H9 (cell line): ENCODE measurements around the gene TACR2. TPM values are rescaled to one million over a fixed set of nuclear protein-coding genes. Genes with fewer than 3 reads are reported as not detected.

Experiments
- DNase-seq: peaks from one replicate; pipeline ENCODE4 v3.0.0-alpha.2; 2017
- H2AFZ ChIP-seq: one replicate; pipeline ENCODE4 v1.6.1; 2013; ENCODE audit warnings: mild to moderate bottlenecking, low read length, control low read depth, moderate library complexity
- H2AK5ac ChIP-seq: 2 replicates; pipeline ENCODE4 v1.6.1; 2013; ENCODE audit warnings: low read length, control low read depth, mixed read lengths; ENCODE audit not compliant: insufficient read length
- H2BK120ac ChIP-seq: one replicate; pipeline ENCODE4 v1.6.1; 2013; ENCODE audit warnings: low read depth, mild to moderate bottlenecking, low read length, control low read depth, inconsistent platforms; ENCODE audit not compliant: poor library complexity, severe bottlenecking
- H2BK12ac ChIP-seq: 2 replicates; pipeline ENCODE4 v1.6.1; 2013; ENCODE audit warnings: low read length, control low read depth, mixed read lengths, low read depth; ENCODE audit not compliant: insufficient read length
- H2BK15ac ChIP-seq: 2 replicates; pipeline ENCODE4 v1.6.1; 2013; ENCODE audit warnings: low read depth, low read length, control low read depth
- H2BK20ac ChIP-seq: one replicate; pipeline ENCODE4 v1.6.1; 2013; ENCODE audit warnings: low read depth, mild to moderate bottlenecking, low read length, control low read depth, inconsistent platforms; ENCODE audit not compliant: poor library complexity, severe bottlenecking
- H2BK5ac ChIP-seq: 2 replicates; pipeline ENCODE4 v1.6.1; 2013; ENCODE audit warnings: low read length, control low read depth, mixed read lengths; ENCODE audit not compliant: insufficient read length
- H3K14ac ChIP-seq: 2 replicates; pipeline ENCODE4 v1.6.1; 2013; ENCODE audit warnings: low read length, control low read depth; ENCODE audit not compliant: insufficient read depth
- H3K18ac ChIP-seq: 2 replicates; pipeline ENCODE4 v1.6.1; 2013; ENCODE audit warnings: low read depth, mild to moderate bottlenecking, mixed read lengths, low read length, control low read depth; ENCODE audit not compliant: insufficient read length
- H3K23ac ChIP-seq: 2 replicates; pipeline ENCODE4 v1.6.1; 2013; ENCODE audit warnings: low read length, control low read depth, mixed read lengths, low read depth; ENCODE audit not compliant: insufficient read length
- H3K23me2 ChIP-seq: 2 replicates; pipeline ENCODE4 v1.6.1; 2013; ENCODE audit warnings: low read depth, mild to moderate bottlenecking, mixed read lengths, low read length, control low read depth; ENCODE audit not compliant: insufficient read length, poor library complexity, severe bottlenecking
- H3K27ac ChIP-seq: 2 replicates; pipeline ENCODE4 v1.5.1; 2013; ENCODE audit warnings: low read length, control low read depth, mixed read lengths, low read depth; ENCODE audit not compliant: insufficient read length
- H3K27me3 ChIP-seq: 2 replicates; pipeline ENCODE4 v1.6.1; 2013; ENCODE audit warnings: low read length, control low read depth, inconsistent platforms; ENCODE audit not compliant: insufficient read depth
- H3K4ac ChIP-seq: 2 replicates; pipeline ENCODE4 v1.6.1; 2013; ENCODE audit warnings: low read depth, mild to moderate bottlenecking, control low read depth, inconsistent platforms, low read length, moderate library complexity
- H3K4me1 ChIP-seq: 2 replicates; pipeline ENCODE4 v1.6.1; 2013; ENCODE audit warnings: low read length, control low read depth, inconsistent platforms; ENCODE audit not compliant: insufficient read depth
- H3K4me2 ChIP-seq: 2 replicates; pipeline ENCODE4 v1.6.1; 2013; ENCODE audit warnings: low read length, control low read depth, mixed read lengths; ENCODE audit not compliant: insufficient read length, insufficient read depth
- H3K56ac ChIP-seq: 2 replicates; pipeline ENCODE4 v1.6.1; 2013; ENCODE audit warnings: low read depth, mild to moderate bottlenecking, mixed read lengths, low read length, control low read depth; ENCODE audit not compliant: insufficient read length
- H3K79me1 ChIP-seq: 2 replicates; pipeline ENCODE4 v1.6.1; 2013; ENCODE audit warnings: low read depth, mild to moderate bottlenecking, moderate library complexity, low read length, control low read depth, inconsistent platforms; ENCODE audit not compliant: insufficient read depth, poor library complexity, severe bottlenecking
- H3K79me2 ChIP-seq: 2 replicates; pipeline ENCODE4 v1.6.1; 2013; ENCODE audit warnings: low read length, control low read depth, inconsistent platforms; ENCODE audit not compliant: insufficient read depth
- H3K9ac ChIP-seq: 2 replicates; pipeline ENCODE4 v1.6.1; 2013; ENCODE audit warnings: low read length, control low read depth, mixed read lengths; ENCODE audit not compliant: insufficient read length; ENCODE audit errors: extremely low read depth
- H3K9me3 ChIP-seq: one replicate; pipeline ENCODE4 v1.6.1; 2013; ENCODE audit warnings: low read depth, low read length, inconsistent platforms; ENCODE audit not compliant: control insufficient read depth
- H3T11ph ChIP-seq: one replicate; pipeline ENCODE4 v1.6.1; 2013; ENCODE audit warnings: mild to moderate bottlenecking, low read length, control low read depth, inconsistent platforms
- H4K20me1 ChIP-seq: one replicate; pipeline ENCODE4 v1.6.1; 2013; ENCODE audit not compliant: control insufficient read depth, insufficient read length, insufficient read depth
- H4K5ac ChIP-seq: 2 replicates; pipeline ENCODE4 v1.6.1; 2013; ENCODE audit warnings: low read depth, mild to moderate bottlenecking, mixed read lengths, low read length, control low read depth; ENCODE audit not compliant: insufficient read length
- H4K8ac ChIP-seq: replicated peaks from 2 replicates; pipeline ENCODE4 v1.6.1; 2013; ENCODE audit warnings: low read length, control low read depth, mixed read lengths, low read depth; ENCODE audit not compliant: insufficient read length
- H4K91ac ChIP-seq: 2 replicates; pipeline ENCODE4 v1.6.1; 2013; ENCODE audit warnings: low read depth, mild to moderate bottlenecking, moderate library complexity, mixed read lengths, low read length, control low read depth; ENCODE audit not compliant: insufficient read length
- H3K27ac Mint-ChIP-seq, 3 experiments: 2 replicates in 2 of 3; 3 replicates in 1 of 3; pipeline ENCODE4 v1.8.0; 2020 to 2021; ENCODE audit warnings: mixed read lengths in 3 of 3, mild to moderate bottlenecking in 1 of 3, moderate library complexity in 1 of 3
- H3K27me3 Mint-ChIP-seq: 2 replicates; pipeline ENCODE4 v1.8.0; 2021; ENCODE audit warnings: low read depth, mild to moderate bottlenecking, moderate library complexity, mixed read lengths
- H3K36me3 Mint-ChIP-seq, 3 experiments: 2 replicates in 2 of 3; 3 replicates in 1 of 3; pipeline ENCODE4 v1.8.0; 2020 to 2021; ENCODE audit warnings: low read depth in 3 of 3, mixed read lengths in 3 of 3; ENCODE audit not compliant: insufficient read depth in 1 of 3
- H3K4me1 Mint-ChIP-seq, 2 experiments: 2 replicates each; pipeline ENCODE4 v1.8.0; 2020; ENCODE audit warnings: mixed read lengths in 2 of 2
- H3K4me3 Mint-ChIP-seq, 2 experiments: 2 replicates in 1 of 2; 3 replicates in 1 of 2; pipeline ENCODE4 v1.8.0; 2020 to 2021; ENCODE audit warnings: mild to moderate bottlenecking in 2 of 2, mixed read lengths in 2 of 2, moderate library complexity in 1 of 2
- H3K9me3 Mint-ChIP-seq, 2 experiments: 2 replicates in 1 of 2; 3 replicates in 1 of 2; pipeline ENCODE4 v1.8.0; 2020; ENCODE audit warnings: mild to moderate bottlenecking in 2 of 2, mixed read lengths in 2 of 2, moderate library complexity in 1 of 2
- CTCF ChIP-seq: fragments of 200-600 bp; sonication (generic); conservative IDR thresholded peaks from 3 replicates; pipeline ENCODE4 v1.8.0; 2021; ENCODE audit warnings: antibody characterized with exemption, mild to moderate bottlenecking
- WGBS: extraction: QIAGEN DNeasy Blood & Tissue Kit; methylation state at CpG from one replicate; pipeline ENCODE4 v1.1.7; 2013; ENCODE audit warnings: missing lambda C conversion rate, low lambda C conversion rate, mixed read lengths; ENCODE audit not compliant: insufficient read length; ENCODE audit errors: extremely low coverage; 5-methylcytosine and 5-hydroxymethylcytosine counted together
- total RNA-seq: library from RNA; stranded (reverse); gene quantifications from 2 replicates; pipeline ENCODE4 v1.2.1, GENCODE V29; 2021

The TACR2 gene
- total RNA-seq, 1 experiment from 2014 or later, result not detected

- H3K79me2 ChIP-seq, result 0 out of 2 replicates have a peak, but pooled peaks cover 2% of the 10 kb centered on the region
- H3K27ac Mint-ChIP-seq, result no peak overlapping the region
- no peak overlapping the region for H3K9ac ChIP-seq
- TF ChIP-seq CTCF, result no peak
- no peak overlapping the region for H3K56ac ChIP-seq
- no peaks in the 10 kb centered on the region for H3K23me2 ChIP-seq
- no peak overlapping the region for H2BK120ac ChIP-seq
- H2BK15ac ChIP-seq, result no peak overlapping the region
- no peaks in the 10 kb centered on the region for H3K27me3 Mint-ChIP-seq
- no peak overlapping the region for H3T11ph ChIP-seq
- H2BK5ac ChIP-seq, result no peak overlapping the region
- peaks cover 8% of the 10 kb centered on the region; the same call in 1 of the 2 replicates for H3K4me1 ChIP-seq
- H3K27ac ChIP-seq, result no peak overlapping the region
- peaks cover 15 to 19% of the 10 kb centered on the region in 2 experiments for H3K4me1 Mint-ChIP-seq
- no peak overlapping the region for H2BK20ac ChIP-seq
- no peaks in the 10 kb centered on the region for H3K9me3 ChIP-seq
- no peak overlapping the region for H3K18ac ChIP-seq
- no peaks in the 10 kb centered on the region for H4K20me1 ChIP-seq
- no peak overlapping the region for H3K4me2 ChIP-seq
- H2AK5ac ChIP-seq, result no peak overlapping the region
- H3K23ac ChIP-seq, result no peak overlapping the region
- no peak overlapping the region for H2AFZ ChIP-seq
- WGBS, result no CpG with 5 or more reads among the region's 7 CpGs
- no peak for DNase-seq
- no peaks in the 10 kb centered on the region for H3K27me3 ChIP-seq
- H4K8ac ChIP-seq, result no peak overlapping the region
- H3K4ac ChIP-seq, result no peak overlapping the region
- H4K5ac ChIP-seq, result no peak overlapping the region
- no peak overlapping the region for H3K4me3 Mint-ChIP-seq
- no peak overlapping the region for H3K14ac ChIP-seq
- no peak overlapping the region for H2BK12ac ChIP-seq
- no peaks in the 10 kb centered on the region; a peak in 1 of 7 replicates for H3K36me3 Mint-ChIP-seq
- no peak overlapping the region for H4K91ac ChIP-seq
- no peaks in the 10 kb centered on the region for H3K79me1 ChIP-seq
- H3K9me3 Mint-ChIP-seq, result no peaks in the 10 kb centered on the region
Observed at GRCh38 chr10:69464401-69464800, 47.7 kb upstream of the TACR2 start.
